ENCODE measurements around the gene PIGV. TPM values are rescaled to one million over a fixed set of nuclear protein-coding genes. Genes with fewer than 3 reads are reported as not detected.

The PIGV gene
- total RNA-seq, 1 experiment from 2014 or later, result 30.8 TPM

- POLR2A ChIA-PET (ENCODE audit: unreplicated experiment), result no interaction called here
- Histone ChIP-seq H4K20me1 (ENCODE audit: insufficient read depth) (no peaks in the 10 kb centered on the region; the same call in 1 of the 2 replicates), H3K4me2 (peak overlapping the region; percentile 73), H3K27me3 (ENCODE audit: insufficient read depth, low read depth) (no peaks in the 10 kb centered on the region), H3K4me1 (replicated peaks; ENCODE audit: insufficient read depth) (peaks cover 34% of the 10 kb centered on the region), H3F3A (ENCODE audit: insufficient read depth, low read depth) (peaks cover 20% of the 10 kb centered on the region), H2AFZ (no peak overlapping the region), H3K4me3 (peak overlapping the region; percentile 62; the same call in 1 of the 2 replicates), H3K79me2 (ENCODE audit: low read depth) (peaks cover 47% of the 10 kb centered on the region), H3K9me3 (ENCODE audit: insufficient read depth, low read depth) (no peaks in the 10 kb centered on the region), H3K9me2 (ENCODE audit: insufficient read depth) (no peaks in the 10 kb centered on the region), H3K36me3 (ENCODE audit: low read depth) (no peaks in the 10 kb centered on the region; the same call in 1 of the 2 replicates), H3K27ac (no peak overlapping the region)
- intact Hi-C loops (cut with micrococcal nuclease; ENCODE audit: unreplicated experiment), result no loop called here
- BruUV-seq (replicated peaks), result no TSS peak
- no peak for DNase-seq
- TF ChIP-seq, protein P1, sequence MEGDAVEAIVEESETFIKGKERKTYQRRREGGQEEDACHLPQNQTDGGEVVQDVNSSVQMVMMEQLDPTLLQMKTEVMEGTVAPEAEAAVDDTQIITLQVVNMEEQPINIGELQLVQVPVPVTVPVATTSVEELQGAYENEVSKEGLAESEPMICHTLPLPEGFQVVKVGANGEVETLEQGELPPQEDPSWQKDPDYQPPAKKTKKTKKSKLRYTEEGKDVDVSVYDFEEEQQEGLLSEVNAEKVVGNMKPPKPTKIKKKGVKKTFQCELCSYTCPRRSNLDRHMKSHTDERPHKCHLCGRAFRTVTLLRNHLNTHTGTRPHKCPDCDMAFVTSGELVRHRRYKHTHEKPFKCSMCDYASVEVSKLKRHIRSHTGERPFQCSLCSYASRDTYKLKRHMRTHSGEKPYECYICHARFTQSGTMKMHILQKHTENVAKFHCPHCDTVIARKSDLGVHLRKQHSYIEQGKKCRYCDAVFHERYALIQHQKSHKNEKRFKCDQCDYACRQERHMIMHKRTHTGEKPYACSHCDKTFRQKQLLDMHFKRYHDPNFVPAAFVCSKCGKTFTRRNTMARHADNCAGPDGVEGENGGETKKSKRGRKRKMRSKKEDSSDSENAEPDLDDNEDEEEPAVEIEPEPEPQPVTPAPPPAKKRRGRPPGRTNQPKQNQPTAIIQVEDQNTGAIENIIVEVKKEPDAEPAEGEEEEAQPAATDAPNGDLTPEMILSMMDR (conservative IDR thresholded peaks at IDR 0.05), result no peak
- TF ChIP-seq EZH2 (IDR thresholded peaks at IDR 0.05; ENCODE audit: low read depth), result no peak
- CTCF ChIA-PET, result no interaction called here
Observed at GRCh38 chr1:26827106-26827604, 39.4 kb downstream of the PIGV start.

GRCh38 chr1:26827663-26828062 lies 39.9 kb downstream of the PIGV start:
- Histone ChIP-seq H4K20me1 (ENCODE audit: insufficient read depth) (no peaks in the 10 kb centered on the region; the same call in 1 of the 2 replicates), H3K27ac (no peak overlapping the region), H3K27me3 (ENCODE audit: insufficient read depth, low read depth) (no peaks in the 10 kb centered on the region), H3K79me2 (ENCODE audit: low read depth) (peaks cover 47% of the 10 kb centered on the region), H3K9me2 (ENCODE audit: insufficient read depth) (no peaks in the 10 kb centered on the region), H3K9me3 (ENCODE audit: insufficient read depth, low read depth) (no peaks in the 10 kb centered on the region), H2AFZ (no peak overlapping the region), H3K4me1 (replicated peaks; ENCODE audit: insufficient read depth) (peaks cover 34% of the 10 kb centered on the region), H3K4me2 (peak overlapping the region; percentile 73), H3K36me3 (ENCODE audit: low read depth) (peaks cover 3% of the 10 kb centered on the region; the same call in 1 of the 2 replicates), H3K4me3 (peak overlapping the region; percentile 62; the same call in 1 of the 2 replicates), H3F3A (ENCODE audit: insufficient read depth, low read depth) (peaks cover 20% of the 10 kb centered on the region)
- POLR2A ChIA-PET (ENCODE audit: unreplicated experiment), result no interaction called here
- BruUV-seq (replicated peaks), result no TSS peak
- TF ChIP-seq EZH2 (IDR thresholded peaks at IDR 0.05; ENCODE audit: low read depth), result no peak
- TF ChIP-seq, protein P1 (conservative IDR thresholded peaks at IDR 0.05), result no peak
- CTCF ChIA-PET, result interaction anchor here (0.7 kb wide), 1 partner anchor 12 kb away, joined by 3 read pairs; no protein-coding TSS in a partner anchor
- intact Hi-C loops (cut with micrococcal nuclease; ENCODE audit: unreplicated experiment), result no loop called here
- no peak for DNase-seq

GRCh38 chr1:26828411-26828991 lies 40.8 kb downstream of the PIGV start:
- H3K9me2 ChIP-seq (ENCODE audit: insufficient read depth), result no peaks in the 10 kb centered on the region
- H3K27ac ChIP-seq, result no peak overlapping the region
- H4K20me1 ChIP-seq (ENCODE audit: insufficient read depth), result no peaks in the 10 kb centered on the region; the same call in 1 of the 2 replicates
- peaks cover 34% of the 10 kb centered on the region for H3K4me1 ChIP-seq (replicated peaks; ENCODE audit: insufficient read depth)
- no peak for DNase-seq
- BruUV-seq (replicated peaks), result no TSS peak
- H3K4me3 ChIP-seq, result no peak overlapping the region
- H3K4me2 ChIP-seq, result peak overlapping the region; percentile 44; the same call in 1 of the 2 replicates
- peaks cover 47% of the 10 kb centered on the region for H3K79me2 ChIP-seq (ENCODE audit: low read depth)
- peaks cover 5% of the 10 kb centered on the region; the same call in 1 of the 2 replicates for H3K36me3 ChIP-seq (ENCODE audit: low read depth)
- H3F3A ChIP-seq (ENCODE audit: insufficient read depth, low read depth), result peaks cover 20% of the 10 kb centered on the region
- intact Hi-C loops (cut with micrococcal nuclease; ENCODE audit: unreplicated experiment), result no loop called here
- no peaks in the 10 kb centered on the region for H3K9me3 ChIP-seq (ENCODE audit: insufficient read depth, low read depth)
- CTCF ChIA-PET, result no interaction called here
- no peak for TF ChIP-seq EZH2 (IDR thresholded peaks at IDR 0.05; ENCODE audit: low read depth)
- TF ChIP-seq, protein P1 (conservative IDR thresholded peaks at IDR 0.05), result no peak
- no peak overlapping the region for H2AFZ ChIP-seq
- H3K27me3 ChIP-seq (ENCODE audit: insufficient read depth, low read depth), result no peaks in the 10 kb centered on the region
- POLR2A ChIA-PET (ENCODE audit: unreplicated experiment), result no interaction called here

Data from PC-9 (cell line).